Erythroblast (primary cell): ENCODE results near the gene NOL7.

Source experiments
- GATA1 ChIP-seq: IDR thresholded peaks from 2 replicates; pipeline ENCODE4 v1.6.1; 2011; ENCODE audit warnings: low read depth, mild to moderate bottlenecking, control low read depth, low read length, moderate library complexity
- POLR2A ChIP-seq: IDR thresholded peaks from 2 replicates; pipeline ENCODE4 v1.6.1; 2011; ENCODE audit warnings: mild to moderate bottlenecking, low read length

DNA sequence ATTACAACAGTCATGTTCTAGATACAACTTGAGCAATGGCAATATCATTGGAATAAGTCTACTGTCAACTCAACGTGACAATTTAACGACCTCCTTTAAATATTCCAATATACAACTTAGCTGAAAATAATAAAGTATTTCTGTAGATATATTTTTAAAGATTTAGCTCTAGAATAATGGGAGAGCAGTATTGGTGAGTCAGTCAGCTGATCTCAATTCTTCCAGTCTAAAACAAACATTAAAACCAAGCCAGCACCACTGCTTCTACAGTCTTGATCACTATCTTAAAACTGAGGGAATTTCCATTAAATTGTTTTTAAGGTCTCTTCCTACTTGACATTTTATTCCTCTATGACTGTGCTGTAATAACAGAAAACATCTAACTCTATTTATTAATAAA, 38.2 kb downstream of the NOL7 start:
- TF ChIP-seq POLR2A (no peak), GATA1 (no peak)
